GM10248 (cell line): ENCODE measurements around the gene SLC38A2.

Source experiments
- CTCF ChIA-PET: fragments of 300-600 bp; sonication (Branson Sonifier 250); formaldehyde crosslinking; extraction: SDS; loops from one replicate; lab custom pipeline; 2021; ENCODE audit warnings: antibody characterized with exemption; lab: Yijun Ruan, JAX
- POLR2A ChIA-PET: fragments of 350-650 bp; sonication (Branson Sonifier 250); formaldehyde crosslinking; extraction: SDS; loops from one replicate; lab custom pipeline; 2020; ENCODE audit warnings: antibody characterized with exemption; lab: Yijun Ruan, JAX
- DNase-seq: peaks from one replicate; pipeline ENCODE4 v3.0.0; 2012; ENCODE audit errors: extremely low spot score
- TF ChIP-seq, protein P1 (sequence below): IDR thresholded peaks from 2 replicates; pipeline ENCODE4 v1.5.1; 2012; ENCODE audit warnings: mild to moderate bottlenecking, low read depth; ENCODE audit errors: extremely low read depth, missing control alignments, control extremely low read depth

The SLC38A2 gene

GRCh38 chr12:46357438-46358324 is 14.9 kb downstream of the SLC38A2 start:
- POLR2A ChIA-PET: no interaction called here
- no peak for DNase-seq
- TF ChIP-seq, protein P1, sequence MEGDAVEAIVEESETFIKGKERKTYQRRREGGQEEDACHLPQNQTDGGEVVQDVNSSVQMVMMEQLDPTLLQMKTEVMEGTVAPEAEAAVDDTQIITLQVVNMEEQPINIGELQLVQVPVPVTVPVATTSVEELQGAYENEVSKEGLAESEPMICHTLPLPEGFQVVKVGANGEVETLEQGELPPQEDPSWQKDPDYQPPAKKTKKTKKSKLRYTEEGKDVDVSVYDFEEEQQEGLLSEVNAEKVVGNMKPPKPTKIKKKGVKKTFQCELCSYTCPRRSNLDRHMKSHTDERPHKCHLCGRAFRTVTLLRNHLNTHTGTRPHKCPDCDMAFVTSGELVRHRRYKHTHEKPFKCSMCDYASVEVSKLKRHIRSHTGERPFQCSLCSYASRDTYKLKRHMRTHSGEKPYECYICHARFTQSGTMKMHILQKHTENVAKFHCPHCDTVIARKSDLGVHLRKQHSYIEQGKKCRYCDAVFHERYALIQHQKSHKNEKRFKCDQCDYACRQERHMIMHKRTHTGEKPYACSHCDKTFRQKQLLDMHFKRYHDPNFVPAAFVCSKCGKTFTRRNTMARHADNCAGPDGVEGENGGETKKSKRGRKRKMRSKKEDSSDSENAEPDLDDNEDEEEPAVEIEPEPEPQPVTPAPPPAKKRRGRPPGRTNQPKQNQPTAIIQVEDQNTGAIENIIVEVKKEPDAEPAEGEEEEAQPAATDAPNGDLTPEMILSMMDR: no peak
- CTCF ChIA-PET: interaction anchor here (1.3 kb wide), 1 partner anchor 15 kb away, joined by 3 read pairs; no protein-coding TSS in a partner anchor

DNA sequence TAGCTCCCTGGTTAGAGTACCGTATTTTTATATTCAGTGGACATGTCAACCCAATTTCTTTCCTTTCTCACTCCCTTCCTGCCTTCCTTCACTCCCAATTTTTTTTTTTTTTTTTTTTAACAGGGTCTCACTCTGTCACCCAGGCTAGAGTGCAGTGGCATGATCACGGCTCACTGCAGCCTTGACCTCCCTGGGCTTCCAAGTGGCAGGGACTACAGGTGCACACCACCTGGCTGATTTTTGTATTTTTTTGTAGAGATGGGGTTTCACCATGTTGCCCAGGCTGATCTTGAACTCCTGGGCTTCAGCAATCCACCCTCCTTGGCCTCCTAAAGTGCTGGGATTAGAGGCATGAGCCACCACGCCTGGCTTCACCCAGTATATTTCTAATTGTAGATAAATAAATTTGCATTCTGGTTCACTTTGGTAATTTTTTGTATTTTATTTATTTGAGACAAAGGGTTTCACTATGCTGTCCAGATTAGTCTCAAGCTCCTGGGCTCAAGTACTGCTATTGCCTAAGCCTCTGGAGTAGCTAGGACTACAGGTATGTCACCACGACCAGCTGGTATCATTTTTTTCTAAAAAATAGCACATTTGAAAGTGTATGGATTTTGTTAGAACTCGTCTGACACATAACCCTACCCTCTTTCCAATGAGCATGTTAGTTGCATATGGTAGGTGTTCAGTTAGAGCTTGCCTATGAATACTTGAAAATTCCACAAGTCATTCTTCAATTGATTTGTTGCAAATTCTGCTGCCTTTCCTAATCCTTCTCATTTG is 15.7 kb downstream of the SLC38A2 start:
- ChIA-PET CTCF (interaction anchor here (0.9 to 1.3 kb wide), 2 partner anchors 14 to 232 kb away, joined by 3 read pairs; no protein-coding TSS in a partner anchor), POLR2A (interaction anchor here (0.7 kb wide), 2 partner anchors 12 to 47 kb away, joined by 3 to 6 read pairs; no protein-coding TSS in a partner anchor)
- DNase-seq: no peak
- TF ChIP-seq, protein P1: no peak

GRCh38 chr12:46354802-46355199 is 17.8 kb downstream of the SLC38A2 start:
- TF ChIP-seq, protein P1: no peak
- no peak for DNase-seq
- ChIA-PET POLR2A (no interaction called here), CTCF (no interaction called here)

DNA sequence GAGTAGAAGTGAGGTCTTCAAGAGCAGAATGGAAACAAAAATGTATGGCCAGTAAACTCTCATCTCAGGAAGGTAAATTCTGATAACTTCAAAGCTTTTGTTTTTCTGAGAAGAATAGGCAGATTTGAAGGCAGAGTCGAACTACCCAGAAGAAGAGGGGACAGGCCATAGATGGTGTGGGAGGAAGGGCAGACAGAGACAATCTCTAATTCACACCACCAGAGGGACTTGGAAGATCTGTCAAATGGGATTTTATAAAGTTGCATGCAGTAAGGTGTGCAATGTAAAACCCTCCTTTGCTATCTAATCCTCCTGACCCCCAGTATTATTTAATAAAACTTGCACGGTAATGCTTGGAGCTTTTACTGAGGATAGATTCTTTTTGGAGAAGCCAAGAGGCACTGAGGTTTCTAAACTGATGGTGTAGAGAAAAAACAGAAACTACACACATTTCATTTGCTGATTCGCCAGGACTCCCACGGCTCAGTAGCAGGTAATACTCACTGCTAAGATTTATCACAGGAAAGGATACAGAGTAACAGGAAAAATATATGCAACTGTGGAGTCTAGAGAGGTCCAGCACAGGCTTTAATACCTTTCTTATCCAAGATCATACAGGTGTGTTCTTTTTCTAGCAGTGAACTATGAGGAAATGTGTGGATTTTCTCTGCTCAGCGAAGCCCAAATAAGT is 18.3 kb downstream of the SLC38A2 start:
- POLR2A ChIA-PET: interaction anchor here (0.9 kb wide), 1 partner anchor 12 kb away, joined by 4 read pairs; no protein-coding TSS in a partner anchor
- CTCF ChIA-PET: interaction anchor here (1.1 kb wide), 2 partner anchors 10 to 230 kb away, joined by 4 read pairs; no protein-coding TSS in a partner anchor

GRCh38 chr12:46351886-46352650 is 20.5 kb downstream of the SLC38A2 start:
- no peak for DNase-seq
- ChIA-PET CTCF (no interaction called here), POLR2A (no interaction called here)
- TF ChIP-seq, protein P1: no peak

More for the DNA sequence above, 18.3 kb downstream of the SLC38A2 start:
- DNase-seq: no peak
- TF ChIP-seq, protein P1: no peak
